Measurements from ENCODE around the gene COG8. TPM values are rescaled to one million over a fixed set of nuclear protein-coding genes. Genes with fewer than 3 reads are reported as not detected.

COG8 gene
- total and polyA plus RNA-seq, 11 donors: 13.3 to 43.0 (median 22.8) TPM

- peaks cover 3 to 21% (median 11%) of the 10 kb centered on the region in 12 donors for H3K4me1 ChIP-seq
- peaks cover 0 to 58% (median 37%) of the 10 kb centered on the region in 9 donors for H3K36me3 ChIP-seq
- no peak for ATAC-seq
- WGBS, 4 donors: 93 to 98% (median 97%) methylated on average over 5 of the region's 5 CpGs
- H3K27ac ChIP-seq: no peak overlapping the region
- no peak for TF ChIP-seq CTCF (IDR thresholded peaks at IDR 0.05)
- TF ChIP-seq POLR2A (IDR thresholded peaks at IDR 0.05): no peak
- H3K9me3 ChIP-seq: no peaks in the 10 kb centered on the region
- DNase-seq: peak in 1 of 5 donors; percentile 2
- intact Hi-C loops (cut with DNase I): no loop called here
- no peaks in the 10 kb centered on the region for H3K27me3 ChIP-seq
- H3K4me3 ChIP-seq: no peak overlapping the region
Observed at GRCh38 chr16:69344171-69344570, 4.8 kb upstream of the COG8 start.

GRCh38 chr16:69340095-69340644, 806 bp upstream of the COG8 start:
- intact Hi-C loops (cut with DNase I): no loop called here
- Histone ChIP-seq H3K27ac (peak overlapping the region in 11 of 12 donors; percentile 80 to 96 (median 92)), H3K4me1 (peaks cover 7 to 33% (median 24%) of the 10 kb centered on the region in 12 donors), H3K36me3 (peaks cover 0 to 62% (median 51%) of the 10 kb centered on the region in 9 donors), H3K4me3 (peak overlapping the region; percentile 69 to 100 (median 88)), H3K27me3 (no peaks in the 10 kb centered on the region), H3K9me3 (no peaks in the 10 kb centered on the region)
- 8 to 13% (median 10%) methylated on average over 12 to 16 of the region's 16 CpGs for WGBS, 4 donors
- DNase-seq: no peak
- no peak for TF ChIP-seq POLR2A (IDR thresholded peaks at IDR 0.05)
- no peak for TF ChIP-seq CTCF (IDR thresholded peaks at IDR 0.05)
- peak in 1 of 4 donors; percentile 5 for ATAC-seq

GRCh38 chr16:69338557-69339288, 641 bp downstream of the COG8 start:
- TF ChIP-seq CTCF (IDR thresholded peaks at IDR 0.05) (no peak), POLR2A (IDR thresholded peaks at IDR 0.05) (no peak)
- Histone ChIP-seq H3K36me3 (peaks cover 0 to 67% (median 56%) of the 10 kb centered on the region in 9 donors), H3K27me3 (no peaks in the 10 kb centered on the region), H3K4me3 (peak overlapping the region; percentile 69 to 100 (median 88)), H3K27ac (peak overlapping the region; percentile 28 to 96 (median 92)), H3K9me3 (no peaks in the 10 kb centered on the region), H3K4me1 (peaks cover 7 to 33% (median 26%) of the 10 kb centered on the region in 12 donors)
- ATAC-seq (no peak), DNase-seq (peak in 1 of 5 donors; percentile 17)
- 18 to 31% (median 22%) methylated on average over 33 to 46 of the region's 46 CpGs for WGBS, 4 donors
- intact Hi-C loops (cut with DNase I): loop anchor here in 2 of 10 donors (1.0 to 2.0 kb wide), 2 partner anchors 8 to 28 kb away; partner anchors contain the start of genes PDF (in 1 of the 2) and VPS4A (in 1 of the 2)

- DNase-seq (peak in 1 of 5 donors; percentile 20), ATAC-seq (no peak)
- Histone ChIP-seq H3K4me3 (no peak overlapping the region), H3K36me3 (peaks cover 0 to 60% (median 51%) of the 10 kb centered on the region in 9 donors), H3K27me3 (no peaks in the 10 kb centered on the region), H3K27ac (no peak overlapping the region), H3K9me3 (no peaks in the 10 kb centered on the region), H3K4me1 (peaks cover 5 to 31% (median 26%) of the 10 kb centered on the region in 12 donors)
- WGBS, 4 donors: 91 to 94% (median 93%) methylated on average over 9 of the region's 9 CpGs
- TF ChIP-seq POLR2A (IDR thresholded peaks at IDR 0.05): no peak
- no peak for TF ChIP-seq CTCF (IDR thresholded peaks at IDR 0.05)
- intact Hi-C loops (cut with DNase I): no loop called here
Observed at GRCh38 chr16:69334696-69335095, 4.7 kb downstream of the COG8 start.
